Tibial artery (tissue), 4 donors: Measurements from ENCODE around the gene DCANP1.
A peak's percentile ranks its signal among the peaks of the same experiment; 100 is the strongest.

ENCODE experiments used
- DNase-seq, 2 donors: peaks; one replicate each; pipeline ENCODE4 v3.0.0-alpha.2; 2019
- H3K27ac ChIP-seq, 2 donors: fragments of 200-600 bp; sonication (generic) in 1 of 2; 1 replicate in 1 of 2; 2 replicates in 1 of 2; pipeline ENCODE4 v1.5.1; 2018 to 2019; ENCODE audit warnings: mild to moderate bottlenecking in 1 of 2
- H3K27me3 ChIP-seq, 2 donors: fragments of 200-600 bp; sonication (generic) in 1 of 2; one replicate each; pipeline versions ENCODE4 v1.5.1 to v1.6.0; 2016 to 2019
- H3K36me3 ChIP-seq, 3 donors: fragments of 200-600 bp; sonication (generic) in 2 of 3; one replicate each; pipeline ENCODE4 v1.5.1; 2016 to 2019; ENCODE audit warnings: mild to moderate bottlenecking in 2 of 3
- H3K4me1 ChIP-seq, 4 donors: fragments of 200-600 bp; sonication (generic) in 2 of 4; 1 replicate in 3 of 4; 2 replicates in 1 of 4; pipeline ENCODE4 v1.5.1; 2016 to 2019
- H3K4me3 ChIP-seq, 2 donors: fragments of 200-600 bp; sonication (generic) in 1 of 2; 1 replicate in 1 of 2; 2 replicates in 1 of 2; pipeline ENCODE4 v1.5.1; 2018 to 2019; ENCODE audit warnings: mild to moderate bottlenecking in 2 of 2
- H3K9me3 ChIP-seq, 3 donors: fragments of 200-600 bp; sonication (generic) in 1 of 3; one replicate each; pipeline ENCODE4 v1.5.1; 2016 to 2019
- CTCF ChIP-seq, 2 experiments: fragments of 200-600 bp in 1 of 2; fragments of 450-650 bp in 1 of 2; IDR thresholded peaks; one replicate each; pipeline ENCODE4 v1.5.1; 2017 to 2019; ENCODE audit warnings: antibody characterized with exemption in 2 of 2, mild to moderate bottlenecking in 1 of 2, moderate library complexity in 1 of 2
- intact Hi-C: fragments of 100-400 bp; cut with DNase I; formaldehyde crosslinking; loops from one replicate; pipeline ENCODE4 v1.15.0; 2023; ENCODE audit warnings: low total_unique reads

DCANP1 gene

GRCh38 chr5:135426102-135427082 is 20.8 kb downstream of the DCANP1 start:
- Histone ChIP-seq H3K4me3 (no peak overlapping the region), H3K36me3 (no peaks in the 10 kb centered on the region), H3K9me3 (peaks cover 0 to 9% (median 2%) of the 10 kb centered on the region in 3 donors), H3K27me3 (no peaks in the 10 kb centered on the region), H3K27ac (no peak overlapping the region), H3K4me1 (peaks cover 0 to 4% (median 0%) of the 10 kb centered on the region in 4 donors)
- peak in 1 of 2 experiments; percentile 14 for TF ChIP-seq CTCF (IDR thresholded peaks at IDR 0.05)
- intact Hi-C loops = no loop called here
- no peak for DNase-seq

DNA sequence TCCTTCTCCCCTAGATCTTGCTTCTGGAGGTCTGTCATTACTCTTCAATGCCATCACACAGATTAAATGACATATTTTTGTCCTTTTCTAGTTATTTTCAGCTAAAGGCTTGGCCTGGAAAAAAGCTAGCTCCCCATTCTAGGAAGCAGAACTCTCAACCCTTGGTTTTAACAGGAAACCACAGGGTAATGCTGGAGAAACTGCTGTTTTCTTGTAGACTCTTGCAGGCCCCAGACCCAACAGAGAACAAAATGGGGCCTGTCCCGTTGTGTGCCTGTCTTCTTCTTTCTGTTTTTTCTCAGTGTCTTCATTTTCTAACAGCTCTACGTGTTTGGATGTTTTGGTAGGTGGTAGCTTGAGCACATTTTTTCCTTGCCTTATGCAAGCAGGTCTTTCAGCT is 21.5 kb downstream of the DCANP1 start:
- no peak overlapping the region for H3K4me3 ChIP-seq
- H3K4me1 ChIP-seq = peaks cover 0 to 4% (median 0%) of the 10 kb centered on the region in 4 donors
- intact Hi-C loops = no loop called here
- H3K27me3 ChIP-seq = no peaks in the 10 kb centered on the region
- DNase-seq = no peak
- no peak for TF ChIP-seq CTCF (IDR thresholded peaks at IDR 0.05)
- peaks cover 0 to 9% (median 2%) of the 10 kb centered on the region in 3 donors for H3K9me3 ChIP-seq
- H3K27ac ChIP-seq = no peak overlapping the region
- H3K36me3 ChIP-seq = no peaks in the 10 kb centered on the region

DNA sequence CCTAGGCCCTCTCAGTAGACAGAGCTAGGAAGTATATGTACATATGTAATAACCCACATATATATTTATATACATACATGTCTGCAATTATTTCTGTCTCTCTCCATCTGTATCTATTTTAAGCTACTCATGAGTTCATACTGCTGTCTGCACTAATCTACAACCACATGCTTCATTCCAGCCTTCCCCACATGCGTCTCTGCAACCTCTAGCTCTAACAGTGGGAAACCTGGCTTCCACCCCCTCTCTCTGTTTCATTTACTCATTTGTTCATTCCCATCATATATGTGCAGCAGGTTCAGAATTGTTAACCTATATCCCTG is 23.3 kb downstream of the DCANP1 start:
- no peak for TF ChIP-seq CTCF (IDR thresholded peaks at IDR 0.05)
- no peaks in the 10 kb centered on the region for H3K36me3 ChIP-seq
- H3K27me3 ChIP-seq = no peaks in the 10 kb centered on the region
- H3K4me1 ChIP-seq = no peaks in the 10 kb centered on the region
- no peak overlapping the region for H3K4me3 ChIP-seq
- intact Hi-C loops = no loop called here
- peaks cover 2 to 8% (median 5%) of the 10 kb centered on the region in 3 donors for H3K9me3 ChIP-seq
- H3K27ac ChIP-seq = no peak overlapping the region
- no peak for DNase-seq

- Histone ChIP-seq H3K9me3 (peaks cover under 1 to 5% (median 3%) of the 10 kb centered on the region in 3 donors), H3K4me3 (no peak overlapping the region), H3K36me3 (no peaks in the 10 kb centered on the region), H3K27me3 (no peaks in the 10 kb centered on the region), H3K27ac (no peak overlapping the region), H3K4me1 (no peaks in the 10 kb centered on the region)
- no peak for TF ChIP-seq CTCF (IDR thresholded peaks at IDR 0.05)
- intact Hi-C loops = no loop called here
- DNase-seq = no peak
Measured at GRCh38 chr5:135423146-135423845, 23.9 kb downstream of the DCANP1 start.

- Histone ChIP-seq H3K4me1 (no peaks in the 10 kb centered on the region), H3K4me3 (no peak overlapping the region), H3K36me3 (no peaks in the 10 kb centered on the region), H3K9me3 (peaks cover 0 to 5% (median 0%) of the 10 kb centered on the region in 3 donors), H3K27me3 (no peaks in the 10 kb centered on the region), H3K27ac (no peak overlapping the region)
- no peak for TF ChIP-seq CTCF (IDR thresholded peaks at IDR 0.05)
- intact Hi-C loops = no loop called here
- DNase-seq = no peak
Measured at GRCh38 chr5:135422419-135422818, 24.7 kb downstream of the DCANP1 start.
